Cerebellar cortex (tissue), 1 donor: ENCODE measurements around the gene SLC35B2.

Experiments
- DNase-seq: peaks from one replicate; pipeline ENCODE4 v3.0.0-alpha.2; 2015; ENCODE audit warnings: low spot score

Gene SLC35B2

GRCh38 chr6:44267252-44267651 lies 9.9 kb upstream of the SLC35B2 start:
- DNase-seq: no peak

DNA sequence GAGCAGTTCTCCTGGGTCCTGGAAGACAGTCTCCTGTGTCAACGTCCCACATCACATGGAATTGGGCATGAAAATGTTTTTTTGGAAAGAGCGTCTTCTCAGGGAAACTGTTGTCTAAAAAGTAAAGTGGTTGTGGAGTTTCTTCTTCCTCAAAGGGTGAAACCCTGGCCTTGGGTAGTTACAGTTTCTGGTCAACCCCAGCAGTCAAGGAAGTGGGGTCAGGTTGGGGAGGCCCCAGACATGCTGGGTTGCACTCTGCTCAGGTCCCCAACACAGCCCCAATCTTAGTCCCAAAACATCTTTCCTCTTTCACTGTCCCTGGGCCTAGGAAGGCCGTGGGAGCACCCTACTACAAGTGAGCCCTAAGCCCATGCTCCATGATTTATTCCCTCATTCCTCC lies 9.0 kb upstream of the SLC35B2 start:
- DNase-seq: no peak

- DNase-seq: no peak
Measured at GRCh38 chr6:44265722-44266233, 8.4 kb upstream of the SLC35B2 start.

GRCh38 chr6:44265007-44265721 lies 7.8 kb upstream of the SLC35B2 start, which contains the start of gene NFKBIE:
NFKBIE (minus strand) TSS chr6:44265551; CDS start chr6:44265346, 205 bp downstream.
- DNase-seq: peak; percentile 82

- no peak for DNase-seq
Measured at GRCh38 chr6:44264154-44265006, 7.1 kb upstream of the SLC35B2 start.

- no peak for DNase-seq
Measured at GRCh38 chr6:44263354-44264100, 6.2 kb upstream of the SLC35B2 start.

GRCh38 chr6:44262467-44263353 lies 5.4 kb upstream of the SLC35B2 start:
- no peak for DNase-seq

DNA sequence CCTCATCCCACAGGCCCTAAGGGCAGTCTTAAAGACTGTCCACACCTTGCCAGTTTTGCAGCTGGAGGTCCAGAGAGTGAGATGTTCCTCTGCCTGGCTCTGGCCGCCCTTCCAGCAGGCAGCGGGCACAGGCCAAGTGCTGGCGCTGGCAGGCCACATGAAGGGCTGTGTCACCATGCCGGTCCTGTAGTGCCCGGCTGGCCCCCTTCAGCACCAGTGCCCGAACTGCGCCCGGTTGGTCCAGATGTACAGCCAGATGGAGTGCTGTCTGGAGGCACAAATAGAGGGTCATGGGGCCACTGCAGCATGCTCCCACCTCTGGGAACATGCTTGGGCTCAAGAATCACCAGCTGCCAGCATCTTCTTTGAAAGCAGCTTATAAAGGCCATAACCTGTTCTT lies 4.3 kb upstream of the SLC35B2 start:
- DNase-seq: no peak

DNA sequence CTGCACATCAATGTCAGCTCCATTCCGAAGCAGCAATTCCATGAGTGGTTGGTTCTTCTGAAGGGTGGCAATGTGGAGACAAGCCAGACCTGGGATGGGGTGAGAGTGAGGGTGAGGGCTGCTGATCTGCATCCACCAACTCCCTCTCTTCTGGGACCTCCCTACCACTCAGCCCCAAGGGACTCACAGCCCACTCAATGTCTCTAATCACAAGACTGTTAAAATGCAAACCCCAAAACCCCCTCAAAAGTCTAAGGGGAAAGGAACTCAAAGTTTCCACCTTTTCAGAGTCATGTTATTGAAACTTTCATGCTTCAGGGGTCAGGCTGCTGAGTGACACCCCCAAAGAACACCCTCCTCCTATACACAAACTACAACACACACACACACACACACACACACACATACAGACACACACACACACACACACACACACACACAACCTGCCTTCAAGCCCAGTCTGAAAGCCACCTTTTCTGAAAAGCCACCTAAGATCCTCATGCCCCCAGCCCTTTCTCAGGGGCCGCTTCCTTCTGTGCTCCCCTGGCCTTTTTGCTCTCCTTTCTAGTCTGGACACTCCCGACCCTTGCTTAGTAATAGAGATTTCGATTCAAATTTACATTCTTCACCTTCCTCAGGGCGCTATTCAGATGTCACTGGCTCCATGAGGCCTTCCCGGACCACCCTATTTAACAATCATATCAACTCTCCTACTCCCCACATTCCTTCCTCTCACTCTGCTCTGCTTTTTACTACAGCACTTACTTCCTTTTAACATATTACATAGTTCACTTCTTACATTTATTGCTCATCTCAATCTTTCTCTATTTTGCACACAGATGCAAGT lies 3.3 kb upstream of the SLC35B2 start:
- DNase-seq: no peak

GRCh38 chr6:44260011-44260410 lies 2.7 kb upstream of the SLC35B2 start:
- DNase-seq: no peak

DNA sequence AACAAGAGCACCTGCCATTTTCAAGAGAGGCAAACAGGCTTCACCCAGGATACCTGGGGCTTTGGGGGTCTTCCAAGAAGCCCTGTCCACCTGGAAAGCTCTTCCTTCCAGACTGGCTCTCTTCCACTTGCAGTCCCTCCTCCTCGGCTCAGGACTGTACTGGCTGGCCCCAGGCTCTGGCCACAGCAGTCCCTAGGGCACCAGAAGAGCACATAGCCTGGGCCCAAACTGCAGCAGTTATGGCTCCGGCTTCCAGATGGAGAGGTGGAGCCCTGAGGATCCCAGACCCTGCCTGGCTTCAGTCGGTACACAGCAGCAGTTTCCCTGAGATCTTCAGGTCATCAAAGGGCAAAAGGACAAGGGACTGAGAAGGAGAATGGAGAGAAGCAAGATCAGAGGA lies 1.6 kb upstream of the SLC35B2 start:
- no peak for DNase-seq

- DNase-seq: no peak
Measured at GRCh38 chr6:44258325-44258863, 1.1 kb upstream of the SLC35B2 start.

DNA sequence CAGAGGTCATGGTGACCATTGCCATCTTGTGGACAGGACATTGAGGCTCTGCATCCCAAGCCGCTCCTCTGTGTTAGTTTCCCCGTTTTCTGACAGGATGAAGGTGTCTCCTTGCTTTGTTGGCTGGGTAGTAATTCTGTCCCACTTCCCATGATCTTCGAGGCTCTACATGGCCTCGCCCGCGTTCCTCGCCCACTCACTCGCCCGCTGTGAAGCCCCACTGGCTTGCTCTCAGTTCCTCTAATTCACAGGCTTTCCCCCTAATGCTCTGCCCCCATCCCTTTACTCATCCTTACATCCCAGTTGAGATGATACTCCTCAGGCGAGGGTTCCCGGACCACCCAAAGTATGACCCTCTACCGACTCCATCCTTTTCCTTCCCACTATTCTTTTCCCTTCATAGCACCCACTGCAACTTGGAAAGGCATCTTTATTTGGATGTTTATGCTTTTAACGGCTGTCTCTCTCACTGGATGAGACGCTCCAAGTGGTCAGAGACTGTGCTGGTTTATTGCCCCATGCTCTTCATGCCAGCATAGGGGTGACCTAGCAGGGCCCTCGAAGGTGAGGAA lies 511 bp upstream of the SLC35B2 start:
- DNase-seq: peak; percentile 61

DNA sequence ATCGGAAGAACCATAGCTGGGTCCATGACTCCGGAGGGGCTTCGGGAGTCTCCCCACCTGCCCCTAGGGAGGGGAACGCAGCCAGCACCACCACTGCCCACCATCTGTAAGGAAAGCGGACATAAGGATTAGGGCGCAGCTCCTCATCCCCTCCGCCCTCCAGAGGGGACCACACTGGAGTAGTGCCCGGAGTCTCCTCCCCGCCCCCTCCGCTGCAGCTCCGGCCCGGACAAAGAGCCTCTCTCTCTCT lies 628 bp downstream of the SLC35B2 start:
- no peak for DNase-seq

- peak; percentile 55 for DNase-seq
Measured at GRCh38 chr6:44255871-44256774, 1.2 kb downstream of the SLC35B2 start.

GRCh38 chr6:44255105-44255808 lies 2.1 kb downstream of the SLC35B2 start:
- peak; percentile 60 for DNase-seq

DNA sequence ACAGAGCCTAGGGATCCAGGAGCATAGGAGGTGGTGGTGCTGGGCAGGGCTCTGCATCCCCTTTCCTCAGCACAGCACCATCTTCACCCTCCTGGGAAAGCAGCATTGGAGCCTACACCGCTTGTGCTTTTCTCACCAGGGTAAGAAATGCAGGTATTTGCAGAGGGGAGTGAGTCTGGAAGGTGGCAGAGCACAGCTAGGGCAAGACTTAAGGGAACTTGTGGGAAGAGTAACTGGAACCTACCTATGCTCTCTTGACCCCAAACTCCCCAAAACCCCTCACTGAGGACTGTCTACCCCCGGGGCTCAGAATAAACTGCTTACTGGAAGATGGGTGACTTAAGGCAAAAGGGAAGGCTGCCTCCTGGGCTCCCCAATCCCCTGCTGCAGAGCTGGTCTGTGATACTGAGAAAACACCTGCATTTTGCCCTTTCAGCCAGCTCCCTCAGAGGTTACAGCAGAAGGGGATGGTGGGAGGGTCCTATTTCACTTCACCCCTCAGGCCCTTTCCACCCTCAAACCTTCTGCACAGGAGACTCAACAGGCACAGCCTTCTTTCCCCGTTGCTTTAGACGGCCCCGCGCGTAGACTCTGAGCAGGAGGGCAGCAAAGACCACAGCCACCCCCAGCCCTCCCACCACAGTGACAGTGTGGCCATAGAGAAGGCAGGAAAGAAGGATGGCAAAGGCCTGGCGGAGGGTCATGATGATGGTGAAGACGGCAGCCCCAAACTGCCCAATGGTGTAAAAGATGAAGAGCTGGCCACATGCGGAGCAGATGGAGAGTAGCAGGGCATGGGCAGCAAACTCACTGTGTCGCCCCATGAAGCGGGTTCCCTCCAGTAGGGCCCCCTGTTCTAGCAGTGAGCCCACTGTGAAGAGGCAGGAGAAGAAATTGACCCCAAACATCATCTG lies 2.9 kb downstream of the SLC35B2 start:
- peak; percentile 50 for DNase-seq
